ENCODE data around the gene RYR3.
A peak's percentile ranks its signal among the peaks of the same experiment; 100 is the strongest.

The RYR3 gene

GRCh38 chr15:33310481-33311311, at the start of gene RYR3:
TSS of gene RYR3 (plus strand) at chr15:33310967. CDS start at chr15:33311046, 79 bp downstream.
- peak; percentile 72 for DNase-seq (ENCODE audit: low spot score)

DNA sequence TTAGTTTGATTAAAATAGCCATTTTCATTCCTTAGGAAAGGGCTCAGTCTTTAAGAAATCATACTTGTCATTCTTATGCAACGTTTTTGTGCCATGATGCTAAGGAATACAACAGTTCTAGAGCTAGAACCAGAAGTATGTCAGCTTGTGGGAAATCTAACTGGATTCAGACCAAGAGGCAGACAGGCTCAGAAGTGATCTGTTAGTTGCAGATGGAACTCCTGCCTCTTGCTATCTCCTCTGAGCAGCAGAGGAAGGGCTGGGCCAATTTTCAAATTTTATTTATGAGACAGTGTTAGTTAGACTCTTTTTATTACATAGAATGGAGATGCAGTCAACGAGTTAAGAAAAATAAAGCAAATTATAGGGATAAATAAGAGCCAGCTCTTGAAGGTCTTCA, 48.5 kb upstream of the RYR3 start:
- DNase-seq (ENCODE audit: low spot score), result no peak

DNA sequence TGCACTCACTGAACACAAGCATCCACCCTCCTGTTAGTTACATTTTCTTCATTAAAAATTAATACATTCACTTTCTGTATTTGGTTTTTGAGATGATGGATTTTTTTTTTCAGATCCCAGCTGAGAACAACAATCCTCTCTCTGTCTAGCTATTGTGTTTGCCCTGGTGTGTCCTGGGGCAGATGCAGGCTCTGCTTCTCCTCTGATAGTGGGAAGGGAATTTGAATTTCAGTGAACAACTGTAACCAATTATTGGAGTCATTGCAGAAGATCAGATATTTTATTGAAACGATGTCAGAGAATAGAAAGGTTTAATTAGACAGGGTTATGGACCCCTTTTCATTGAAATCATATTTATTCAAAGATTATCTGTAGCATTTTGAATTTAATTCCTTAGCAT, 33.1 kb upstream of the RYR3 start:
- no peak for DNase-seq (ENCODE audit: low spot score)

DNA sequence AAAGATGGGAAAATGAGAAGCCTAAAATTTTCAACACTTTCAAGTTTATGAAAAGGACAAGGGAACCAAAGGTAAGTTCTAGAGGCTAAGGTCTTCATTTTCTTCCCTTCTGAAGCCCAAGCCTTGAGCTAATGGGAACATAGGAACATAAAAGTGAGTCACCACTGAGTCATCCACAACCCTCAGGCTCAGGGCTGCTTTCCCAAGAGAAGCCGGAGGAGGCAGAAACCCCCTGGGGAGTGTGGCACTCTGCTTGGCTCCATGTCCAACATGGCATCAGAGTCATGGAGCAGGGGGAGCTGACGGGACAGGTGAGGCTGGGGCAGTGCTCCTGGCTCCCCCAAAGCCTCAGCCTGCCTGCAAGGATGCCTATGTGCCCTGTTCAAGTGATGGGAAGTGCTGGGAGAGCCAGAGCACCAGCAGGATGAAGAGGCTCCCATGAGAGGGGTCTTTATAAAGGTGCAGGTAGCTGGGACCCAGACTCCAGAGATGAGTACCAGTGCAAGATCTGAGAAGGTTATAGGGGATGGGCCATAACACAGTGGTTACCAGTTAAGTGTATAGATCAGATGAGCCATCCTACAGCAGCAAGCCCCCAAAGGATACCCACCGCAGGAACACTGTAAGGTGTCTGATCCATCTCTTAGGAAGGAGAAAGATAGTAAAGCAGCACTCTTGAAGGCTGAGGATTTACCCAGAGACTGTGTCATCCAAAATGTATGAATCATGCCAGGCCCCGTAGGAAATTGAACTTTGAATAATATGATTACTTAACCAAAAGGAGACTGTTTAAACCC, 31.8 kb upstream of the RYR3 start:
- no peak for DNase-seq (ENCODE audit: low spot score)

GRCh38 chr15:33279613-33280205, 31.1 kb upstream of the RYR3 start:
- no peak for DNase-seq (ENCODE audit: low spot score)

DNA sequence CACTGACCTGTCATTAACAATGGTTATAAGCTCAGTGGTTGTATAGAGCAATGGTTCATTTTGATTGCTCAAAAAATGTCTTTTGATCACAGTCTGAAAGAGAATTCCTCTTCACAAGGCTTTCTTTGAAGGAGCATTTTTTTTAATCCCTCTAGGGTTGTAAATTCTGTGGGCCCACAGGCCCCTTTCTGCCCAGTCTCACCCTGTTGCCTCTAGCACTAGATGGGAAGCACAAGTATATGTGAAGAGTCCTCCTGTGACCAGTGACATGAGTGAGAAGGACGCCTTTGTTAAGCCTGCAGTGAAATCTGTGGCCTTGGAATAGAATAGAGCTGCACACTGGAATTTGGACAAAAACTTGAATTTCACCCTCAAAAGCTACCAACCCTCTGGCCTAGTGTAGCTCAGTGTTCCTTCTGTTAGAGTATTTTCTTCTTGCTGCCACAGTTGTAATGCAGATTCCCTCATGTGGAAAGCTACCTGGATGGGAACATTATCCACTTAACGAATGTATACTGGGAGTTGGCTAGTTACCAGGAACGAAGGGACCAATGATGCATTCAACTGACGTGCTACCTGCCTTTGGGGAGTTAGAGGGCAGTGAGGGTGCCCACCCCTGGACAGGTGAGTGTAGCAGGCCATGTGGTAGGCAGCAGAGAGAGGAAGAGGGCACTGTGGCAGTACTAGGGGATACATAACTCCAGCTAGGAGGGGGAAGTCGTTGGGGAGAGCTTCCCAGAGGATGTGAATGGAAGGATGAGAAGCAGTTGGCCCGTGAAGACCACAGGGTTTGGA, 28.3 kb upstream of the RYR3 start:
- no peak for DNase-seq (ENCODE audit: low spot score)

DNA sequence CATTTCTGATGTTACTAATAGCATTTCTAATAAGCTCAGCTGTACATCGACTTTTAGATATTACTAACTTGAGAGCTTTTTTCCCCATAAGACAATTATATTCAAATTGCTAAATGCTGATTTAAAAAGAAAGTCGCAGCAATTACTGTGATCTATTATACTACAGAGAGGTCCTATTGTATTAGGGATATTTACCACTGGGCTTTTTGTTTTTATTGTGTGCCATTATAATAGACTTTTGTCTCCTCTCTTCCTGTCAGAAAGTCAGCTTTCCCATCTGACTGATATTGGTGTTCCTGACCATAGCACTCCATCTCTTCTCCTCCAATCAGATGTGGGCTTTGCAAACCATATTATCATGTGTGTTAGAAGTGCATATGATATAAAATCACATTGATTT, 27.2 kb upstream of the RYR3 start:
- DNase-seq (ENCODE audit: low spot score), result no peak

DNA sequence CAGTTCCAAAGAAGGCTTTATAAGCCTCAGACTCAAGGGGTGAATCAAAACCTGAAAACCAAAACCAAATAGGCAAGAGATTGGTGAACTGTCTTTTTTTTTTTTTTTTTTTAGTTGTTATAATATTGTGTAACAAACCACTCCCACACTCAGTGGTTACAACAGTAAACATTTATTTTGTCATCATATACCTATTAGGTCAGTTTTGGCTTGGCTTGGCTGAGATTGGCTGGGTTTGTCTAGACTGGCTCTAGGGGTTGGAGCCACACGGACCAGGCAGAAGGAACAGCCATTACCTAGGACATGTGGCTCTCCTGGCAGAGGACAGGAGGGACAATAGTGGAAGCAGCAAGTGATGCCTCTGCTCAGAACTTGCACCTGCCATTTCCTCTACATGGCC, 26.4 kb upstream of the RYR3 start:
- no peak for DNase-seq (ENCODE audit: low spot score)

GRCh38 chr15:33292717-33293307, 18.0 kb upstream of the RYR3 start:
- DNase-seq (ENCODE audit: low spot score), result peak; percentile 85

DNA sequence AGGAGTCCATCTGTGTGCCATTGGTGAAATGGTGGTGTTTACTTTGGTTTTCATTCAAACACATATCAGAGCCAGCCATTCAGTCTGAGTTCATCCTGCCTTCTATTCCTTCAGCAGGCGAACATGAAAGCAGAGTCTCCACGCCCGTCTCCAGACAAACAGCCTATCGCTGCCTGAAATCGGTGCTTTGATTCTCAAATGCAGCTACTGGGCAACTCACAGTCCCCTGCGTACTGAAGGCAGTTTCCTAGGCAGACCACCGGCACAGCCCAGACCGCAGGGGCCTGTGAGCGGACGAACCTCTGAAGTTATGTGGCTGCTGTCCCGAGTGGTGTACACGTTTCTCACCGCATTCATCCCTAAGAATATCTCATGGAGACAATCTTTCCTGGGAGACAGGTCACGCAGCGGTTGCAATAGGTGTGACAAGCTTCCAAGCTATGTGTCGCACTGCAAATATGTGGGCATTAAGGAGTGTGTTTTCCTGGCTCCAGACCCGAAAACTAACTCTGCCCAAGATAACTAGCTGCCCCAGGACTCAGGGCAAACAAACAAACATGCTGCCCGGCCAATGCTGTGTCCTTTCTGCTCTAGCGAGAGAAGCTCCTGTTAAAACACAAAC, 16.9 kb upstream of the RYR3 start:
- no peak for DNase-seq (ENCODE audit: low spot score)

DNA sequence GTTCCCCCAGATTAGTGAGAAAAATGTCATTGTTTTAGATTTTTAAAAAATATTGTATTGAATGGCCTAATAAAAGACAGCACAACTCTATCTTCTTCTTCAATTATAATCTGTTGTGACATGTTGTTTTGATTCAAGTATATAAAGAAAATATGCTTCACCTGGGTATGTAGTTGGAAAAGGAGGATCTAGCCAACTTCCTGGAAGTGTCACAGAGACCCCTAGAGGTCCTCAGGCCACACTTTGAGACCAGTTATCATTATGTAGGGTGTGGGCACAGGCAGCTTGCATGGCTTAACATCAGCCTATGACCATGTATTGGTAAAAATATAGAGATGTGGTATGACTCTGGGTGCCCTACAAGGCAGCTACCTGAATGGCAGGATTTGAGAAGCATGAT, 14.7 kb upstream of the RYR3 start:
- DNase-seq (ENCODE audit: low spot score), result no peak

DNA sequence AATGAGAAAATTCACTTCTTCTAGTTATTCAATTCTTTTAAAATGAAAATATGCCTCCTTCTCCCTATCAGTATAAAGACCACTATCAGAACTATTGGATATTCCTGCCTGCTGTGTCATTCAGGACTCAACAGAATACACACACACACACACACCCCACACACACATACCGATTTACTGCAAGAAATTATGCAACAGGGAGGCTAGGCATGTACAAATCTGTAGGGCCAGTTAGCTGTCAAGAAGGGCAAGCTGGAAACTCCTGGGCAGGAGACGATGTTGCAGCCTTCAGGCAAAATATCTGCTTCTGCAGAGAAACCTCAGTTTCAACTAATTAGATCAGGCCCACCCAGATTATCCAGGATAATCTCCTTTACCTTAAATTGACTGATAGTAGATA, 13.9 kb upstream of the RYR3 start:
- DNase-seq (ENCODE audit: low spot score), result no peak

GRCh38 chr15:33298631-33299030, 12.1 kb upstream of the RYR3 start:
- no peak for DNase-seq (ENCODE audit: low spot score)

GRCh38 chr15:33304924-33305323, 5.8 kb upstream of the RYR3 start:
- no peak for DNase-seq (ENCODE audit: low spot score)

GRCh38 chr15:33309602-33310276, 1.0 kb upstream of the RYR3 start:
- peak; percentile 74 for DNase-seq (ENCODE audit: low spot score)

- no peak for DNase-seq (ENCODE audit: low spot score)
Measured at GRCh38 chr15:33311312-33311971, 675 bp downstream of the RYR3 start.

- DNase-seq (ENCODE audit: low spot score), result no peak
Measured at GRCh38 chr15:33313491-33313890, 2.7 kb downstream of the RYR3 start.

- no peak for DNase-seq (ENCODE audit: low spot score)
Measured at GRCh38 chr15:33314069-33314468, 3.3 kb downstream of the RYR3 start.

DNA sequence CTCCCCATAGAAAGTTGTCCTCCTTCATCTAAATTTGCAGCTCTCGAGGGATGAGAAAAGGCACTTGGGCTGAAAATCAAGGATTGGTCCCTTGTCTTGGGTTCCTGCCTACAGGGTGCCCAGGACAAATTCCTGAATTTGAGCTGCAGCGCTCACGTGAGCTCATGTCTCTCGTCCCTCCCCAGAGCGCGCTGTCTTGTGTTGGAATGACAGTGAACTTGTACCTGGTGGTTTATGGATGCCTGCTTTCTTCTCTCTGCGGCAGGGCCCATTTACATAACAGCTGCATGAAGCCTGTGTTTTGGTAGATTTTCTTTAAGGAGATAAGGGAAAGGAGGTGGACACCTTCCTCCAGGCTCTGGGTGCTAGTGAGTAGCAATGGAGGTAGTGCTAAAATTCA, 4.3 kb downstream of the RYR3 start:
- DNase-seq (ENCODE audit: low spot score), result no peak

- no peak for DNase-seq (ENCODE audit: low spot score)
Measured at GRCh38 chr15:33317896-33318295, 7.1 kb downstream of the RYR3 start.
